Heart right ventricle (tissue), 16 donors: ENCODE measurements around the gene THSD4. TPM values are rescaled to one million over a fixed set of nuclear protein-coding genes. Genes with fewer than 3 reads are reported as not detected.

Experiments used
- ATAC-seq, 8 donors: fragments of 200-7000 bp; cut with Tn5 transposase; one replicate each; pipeline ENCODE4 v1.9.1; 2020; ENCODE audit warnings: mild to moderate bottlenecking in 8 of 8, moderate library complexity in 8 of 8, moderate number of reproducible peaks in 1 of 8
- DNase-seq, 2 donors: peaks; one replicate each; pipeline ENCODE4 v3.0.0-alpha.2; 2020
- H3K27ac ChIP-seq, 10 donors: fragments of 200-600 bp; sonication (generic) in 2 of 10; one replicate each; pipeline versions ENCODE4 v1.5.0 to v1.8.0; 2020 to 2022; ENCODE audit warnings: mild to moderate bottlenecking in 3 of 10
- H3K27me3 ChIP-seq, 7 donors: fragments of 200-600 bp; one replicate each; pipeline ENCODE4 v1.8.0; 2021 to 2022; ENCODE audit warnings: mild to moderate bottlenecking in 2 of 7
- H3K36me3 ChIP-seq, 9 donors: fragments of 200-600 bp; sonication (generic) in 1 of 9; one replicate each; pipeline versions ENCODE4 v1.5.0 to v1.8.0; 2020 to 2022; ENCODE audit warnings: mild to moderate bottlenecking in 2 of 9
- H3K4me1 ChIP-seq, 9 donors: fragments of 200-600 bp; sonication (generic) in 1 of 9; one replicate each; pipeline versions ENCODE4 v1.5.0 to v1.8.0; 2020 to 2022; ENCODE audit warnings: mild to moderate bottlenecking in 4 of 9
- H3K4me3 ChIP-seq, 10 donors: fragments of 200-600 bp; sonication (generic) in 2 of 10; one replicate each; pipeline versions ENCODE4 v1.5.0 to v1.8.0; 2020 to 2022; ENCODE audit warnings: mild to moderate bottlenecking in 7 of 10, moderate library complexity in 2 of 10
- H3K9me3 ChIP-seq, 11 donors: fragments of 200-600 bp in 10 of 11; sonication (generic) in 2 of 11; one replicate each; pipeline versions ENCODE4 v1.5.0 to v1.8.0; 2013 to 2022; ENCODE audit warnings: mild to moderate bottlenecking in 2 of 11, control low read depth in 1 of 11, moderate library complexity in 1 of 11
- WGBS, 2 donors: extraction: QIAGEN DNeasy Blood & Tissue Kit; methylation state at CpG; one replicate each; pipeline ENCODE4 v1.1.7; 2013; ENCODE audit warnings: inconsistent platforms in 1 of 2; 5-methylcytosine and 5-hydroxymethylcytosine counted together
- intact Hi-C, 10 donors: fragments of 100-400 bp; cut with DNase I; formaldehyde crosslinking; loops; one replicate each; pipeline versions ENCODE4 v1.11.1 to v1.14.2; 2022
- polyA plus RNA-seq, 2 donors: library from polyadenylated mRNA; stranded (reverse); fragments of 200-250 nt; gene quantifications; one replicate each; pipeline ENCODE4 v1.2.3, GENCODE V29; 2013
- total RNA-seq, 10 donors: library from RNA; stranded (reverse); fragmentation: NEBNext Ultra II Directional in 3 of 10; extraction: Animal tissue kit (Norgen Biotek cat#: 25700) in 3 of 10; gene quantifications; one replicate each; pipeline versions ENCODE4 v1.2.1 to v1.2.4, GENCODE V29; 2021 to 2023
- TF ChIP-seq, protein P1 (sequence below), 9 donors: fragments of 200-600 bp; sonication (generic) in 2 of 9; IDR thresholded peaks; one replicate each; pipeline versions ENCODE4 v1.5.0 to v1.8.0; 2021 to 2022; ENCODE audit warnings: antibody characterized with exemption in 9 of 9, mild to moderate bottlenecking in 5 of 9, moderate library complexity in 1 of 9
- donor health status: Arrhythmogenic right ventricular cardiomyopathy.
- donor health status: ischemic (EF 13 %, LVEDD 7.1; RV severe dilation, severe dysfunction).
- donor health status: healthy with polysubstance abuse.
- donor health status: DM: no; HTN: yes; CAD: no.
- donor health status: DM: no; HTN: no; CAD: no.
- donor health status: ischemic (EF 25% LVEDD 6.9; RV normal size, moderate dysfunction).
- donor health status: ischemic (EF 25% LVEDD 5.7; RV mildly dilated, moderate dysfunction).
- donor health status: healthy.
- donor health status: DM: yes; HTN: yes; CAD: no.
- donor health status: Ischemic cardiomyopathy.
- donor health status: ischemic (EF 35%, LVEDD 5.7; RV mildly dilated, moderate dysfunction).
- donor health status: nonischemic (EF 11% LVEDD 7.7; RV severe dilation, severe dysfunction).
- donor health status: DM: yes; HTN: yes; CAD: no.
- donor health status: PGD.
- donor health status: ischemic (EF 29% LVEDD 5.4; RV normal size, mild dysfunction).
- donor health status: nonischemic (EF 23%, LVEDD 6.1; RV moderate dilation, normal function).

Gene THSD4
- total and polyA plus RNA-seq, 12 donors: 20.8 to 212 (median 139) TPM

DNA sequence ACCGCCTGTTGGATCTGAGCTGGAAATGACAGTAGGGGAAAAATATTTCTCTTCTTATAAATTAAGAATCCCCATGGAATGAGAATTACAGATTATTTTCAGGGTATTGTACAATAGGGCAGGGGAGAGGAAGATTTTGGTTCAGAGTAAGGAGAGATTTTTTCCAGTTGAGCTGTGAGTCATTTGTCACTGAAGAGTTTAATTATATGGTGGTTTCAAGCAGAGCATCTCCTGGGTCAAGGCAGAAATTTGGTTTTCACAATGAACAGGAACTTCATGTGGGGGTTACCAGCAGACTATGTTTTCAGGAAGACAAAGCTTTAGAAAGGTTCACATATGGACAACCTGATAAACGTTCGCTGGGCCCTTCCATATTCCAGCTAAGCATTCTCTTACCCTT is 512.3 kb downstream of the THSD4 start:
- Histone ChIP-seq H3K4me1 (peaks cover 0 to 31% (median 14%) of the 10 kb centered on the region in 9 donors), H3K36me3 (no peaks in the 10 kb centered on the region), H3K27ac (no peak overlapping the region), H3K9me3 (no peaks in the 10 kb centered on the region), H3K27me3 (no peaks in the 10 kb centered on the region), H3K4me3 (no peak overlapping the region)
- ATAC-seq: no peak
- 88 to 89% methylated on average over 3 of the region's 3 CpGs for WGBS, 2 donors
- intact Hi-C loops: no loop called here
- no peak for DNase-seq
- TF ChIP-seq, protein P1, sequence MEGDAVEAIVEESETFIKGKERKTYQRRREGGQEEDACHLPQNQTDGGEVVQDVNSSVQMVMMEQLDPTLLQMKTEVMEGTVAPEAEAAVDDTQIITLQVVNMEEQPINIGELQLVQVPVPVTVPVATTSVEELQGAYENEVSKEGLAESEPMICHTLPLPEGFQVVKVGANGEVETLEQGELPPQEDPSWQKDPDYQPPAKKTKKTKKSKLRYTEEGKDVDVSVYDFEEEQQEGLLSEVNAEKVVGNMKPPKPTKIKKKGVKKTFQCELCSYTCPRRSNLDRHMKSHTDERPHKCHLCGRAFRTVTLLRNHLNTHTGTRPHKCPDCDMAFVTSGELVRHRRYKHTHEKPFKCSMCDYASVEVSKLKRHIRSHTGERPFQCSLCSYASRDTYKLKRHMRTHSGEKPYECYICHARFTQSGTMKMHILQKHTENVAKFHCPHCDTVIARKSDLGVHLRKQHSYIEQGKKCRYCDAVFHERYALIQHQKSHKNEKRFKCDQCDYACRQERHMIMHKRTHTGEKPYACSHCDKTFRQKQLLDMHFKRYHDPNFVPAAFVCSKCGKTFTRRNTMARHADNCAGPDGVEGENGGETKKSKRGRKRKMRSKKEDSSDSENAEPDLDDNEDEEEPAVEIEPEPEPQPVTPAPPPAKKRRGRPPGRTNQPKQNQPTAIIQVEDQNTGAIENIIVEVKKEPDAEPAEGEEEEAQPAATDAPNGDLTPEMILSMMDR (IDR thresholded peaks at IDR 0.05): no peak

DNA sequence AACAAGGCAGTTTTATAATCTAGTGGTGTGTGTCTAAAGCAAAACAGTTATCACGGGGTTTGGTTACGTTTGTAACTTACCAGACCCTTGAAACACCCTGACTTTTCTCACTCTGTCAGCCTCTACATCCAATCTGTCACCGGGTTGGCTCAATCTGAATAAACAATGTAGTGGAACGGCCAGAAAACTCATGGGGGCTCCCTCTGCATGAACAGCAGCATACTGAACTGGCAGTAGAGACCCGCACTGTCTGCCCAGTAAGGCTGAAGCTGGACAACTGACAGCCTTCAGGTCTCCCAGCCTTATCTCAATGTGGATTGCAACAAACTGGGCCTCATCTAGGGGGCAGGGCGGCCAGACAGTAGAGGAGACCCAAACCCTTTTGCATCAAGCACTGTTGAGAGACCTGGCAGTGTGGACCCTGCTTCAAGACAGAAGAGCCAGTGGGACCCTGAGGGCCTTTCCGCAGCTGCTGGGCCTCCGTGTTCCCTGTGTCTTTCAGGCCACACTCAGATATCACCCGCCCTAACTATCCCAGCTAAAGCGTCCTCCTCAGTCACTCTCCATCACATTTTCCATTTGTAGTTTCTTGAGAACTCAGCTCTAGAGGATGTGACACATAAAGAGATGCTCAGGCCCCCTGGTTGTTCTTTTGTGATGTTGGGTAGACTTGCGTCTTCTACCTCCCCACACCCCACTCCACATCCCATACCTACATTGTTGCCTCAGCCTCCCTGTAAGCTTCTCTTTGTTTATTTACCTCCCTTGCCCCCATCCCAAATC is 513.9 kb downstream of the THSD4 start:
- ATAC-seq: peak in 4 of 8 donors; percentile 6 to 30 (median 26)
- Histone ChIP-seq H3K4me1 (peaks cover 0 to 38% (median 14%) of the 10 kb centered on the region in 9 donors), H3K4me3 (no peak overlapping the region), H3K9me3 (no peaks in the 10 kb centered on the region), H3K36me3 (no peaks in the 10 kb centered on the region), H3K27me3 (no peaks in the 10 kb centered on the region), H3K27ac (no peak overlapping the region)
- no peak for DNase-seq
- TF ChIP-seq, protein P1 (IDR thresholded peaks at IDR 0.05): no peak
- intact Hi-C loops: no loop called here
- WGBS, 2 donors: 52 to 60% methylated on average over 11 of the region's 11 CpGs

DNA sequence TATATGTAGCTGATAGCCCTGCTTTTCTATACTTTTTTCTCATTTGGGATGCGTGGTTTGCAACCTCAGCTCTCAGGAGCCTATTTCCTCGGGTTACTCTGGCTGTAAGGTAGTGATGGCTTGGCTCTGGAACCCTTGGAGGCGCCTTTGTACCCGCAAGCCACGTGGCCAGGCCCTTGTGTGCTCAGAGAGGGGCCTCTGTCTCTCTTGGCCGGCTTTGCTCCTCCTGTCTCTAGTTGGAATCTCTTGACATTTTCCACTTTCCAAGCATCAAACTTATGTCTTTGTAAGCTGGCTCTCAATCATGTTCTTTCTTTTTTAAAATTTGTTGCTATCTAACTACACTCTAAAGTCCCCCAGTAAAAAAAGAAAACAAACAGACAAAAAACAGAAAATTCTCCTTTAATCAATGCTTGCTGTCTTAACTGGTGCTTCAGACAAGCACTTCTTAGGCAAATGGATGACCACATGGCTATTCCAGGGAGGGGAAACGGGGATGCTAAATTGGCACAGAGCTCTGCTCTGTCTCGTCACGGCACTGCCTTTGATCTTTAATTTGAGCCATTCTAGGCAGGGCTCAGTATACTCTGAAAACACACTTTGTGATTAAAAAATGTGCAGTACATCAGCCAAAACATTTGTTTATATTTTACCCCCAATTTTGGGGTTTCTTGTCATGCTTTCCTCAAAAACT is 514.7 kb downstream of the THSD4 start:
- WGBS, 2 donors: 54 to 58% methylated on average over 9 of the region's 9 CpGs
- Histone ChIP-seq H3K4me1 (peaks cover 0 to 45% (median 21%) of the 10 kb centered on the region in 9 donors), H3K4me3 (no peak overlapping the region), H3K27me3 (no peaks in the 10 kb centered on the region), H3K9me3 (no peaks in the 10 kb centered on the region), H3K27ac (peak overlapping the region in 1 of 10 donors; percentile 4), H3K36me3 (no peaks in the 10 kb centered on the region)
- DNase-seq: no peak
- intact Hi-C loops: no loop called here
- TF ChIP-seq, protein P1 (IDR thresholded peaks at IDR 0.05): no peak
- ATAC-seq: peak in 3 of 8 donors; percentile 52 to 59 (median 58)

DNA sequence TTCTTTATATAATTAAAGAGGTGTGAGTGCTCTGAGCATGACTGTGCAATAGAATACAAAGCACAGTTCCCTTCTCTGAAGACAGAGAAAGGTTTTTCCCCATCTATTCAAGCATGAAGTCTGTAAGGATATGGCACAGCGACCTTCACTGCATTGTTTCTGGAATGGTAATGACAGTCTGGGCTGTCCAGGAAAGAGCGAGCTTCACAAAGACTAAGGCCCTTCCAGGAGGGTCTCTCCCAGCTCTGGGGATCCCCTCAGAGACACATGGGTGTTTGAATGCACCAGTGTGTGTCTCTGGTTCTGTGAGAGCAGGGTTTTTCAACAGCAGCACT is 515.2 kb downstream of the THSD4 start:
- H3K36me3 ChIP-seq: no peaks in the 10 kb centered on the region
- WGBS, 2 donors: 84 to 93% methylated on average over 2 of the region's 2 CpGs
- peak overlapping the region in 1 of 10 donors; percentile 4 for H3K27ac ChIP-seq
- H3K4me1 ChIP-seq: peaks cover 0 to 50% (median 26%) of the 10 kb centered on the region in 9 donors
- no peak for ATAC-seq
- no peaks in the 10 kb centered on the region for H3K9me3 ChIP-seq
- H3K27me3 ChIP-seq: no peaks in the 10 kb centered on the region
- intact Hi-C loops: no loop called here
- DNase-seq: no peak
- H3K4me3 ChIP-seq: no peak overlapping the region
- TF ChIP-seq, protein P1 (IDR thresholded peaks at IDR 0.05): no peak
